NCI-H1092 treated with DMSO at 0.1 percent for 48 hours (cell line): Measurements from ENCODE around the gene TMEM131L.

Experiments
- DNase-seq: peaks from one replicate; lab custom pipeline; 2025; lab: John Stamatoyannopoulos, UW

Gene TMEM131L

DNA sequence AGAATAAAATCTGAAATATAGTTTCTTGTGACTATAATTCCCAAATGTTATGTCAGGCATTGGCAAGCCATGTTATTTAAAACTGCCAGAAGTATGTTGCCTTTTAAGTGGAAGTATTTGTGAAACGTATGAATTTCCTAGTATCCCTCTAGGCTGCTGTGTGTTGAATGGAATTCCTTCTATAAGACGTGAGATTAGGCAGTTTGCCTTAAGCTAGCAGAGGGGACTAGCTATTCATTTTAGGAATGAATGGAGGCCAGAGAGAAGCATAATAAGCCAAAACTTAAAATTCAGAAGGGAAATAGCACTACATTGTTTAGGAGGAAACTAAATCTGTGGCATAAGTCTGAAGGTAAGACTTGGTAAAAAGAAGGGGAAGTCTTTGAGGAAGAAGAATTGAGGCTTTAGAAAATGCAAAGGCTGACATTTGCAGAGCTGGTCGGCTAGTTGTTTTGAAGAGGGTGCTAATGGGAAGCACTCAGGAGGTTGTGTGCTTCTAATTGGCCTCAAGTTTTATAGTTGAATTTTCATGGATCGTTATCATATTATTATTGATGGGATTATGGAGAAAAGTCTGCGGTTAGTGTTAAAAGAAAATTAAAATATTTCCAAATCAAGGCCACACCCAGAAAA is 57.1 kb downstream of the TMEM131L start:
- DNase-seq: no peak

DNA sequence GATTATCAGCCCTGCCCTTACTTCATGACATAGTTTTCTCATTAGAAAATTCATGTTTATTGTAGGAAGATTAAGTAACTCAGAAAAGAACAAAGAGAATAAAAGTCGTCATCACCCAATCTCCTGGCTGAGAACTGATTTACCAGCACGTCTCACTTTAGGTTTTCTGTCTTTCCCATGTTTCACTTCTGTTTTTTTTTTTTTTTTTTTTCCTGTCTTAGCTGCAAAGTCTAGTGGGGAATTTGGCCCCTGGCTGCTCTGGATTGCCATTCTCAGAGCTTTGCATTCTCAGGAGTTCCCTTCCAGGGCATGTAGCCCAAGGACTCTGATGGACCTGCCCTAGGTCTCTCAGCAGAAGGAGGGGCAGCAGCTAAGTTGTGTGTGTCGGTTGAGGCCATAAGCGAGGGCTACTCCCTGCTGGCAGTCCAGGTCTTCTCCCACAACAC is 57.8 kb downstream of the TMEM131L start:
- DNase-seq: no peak

DNA sequence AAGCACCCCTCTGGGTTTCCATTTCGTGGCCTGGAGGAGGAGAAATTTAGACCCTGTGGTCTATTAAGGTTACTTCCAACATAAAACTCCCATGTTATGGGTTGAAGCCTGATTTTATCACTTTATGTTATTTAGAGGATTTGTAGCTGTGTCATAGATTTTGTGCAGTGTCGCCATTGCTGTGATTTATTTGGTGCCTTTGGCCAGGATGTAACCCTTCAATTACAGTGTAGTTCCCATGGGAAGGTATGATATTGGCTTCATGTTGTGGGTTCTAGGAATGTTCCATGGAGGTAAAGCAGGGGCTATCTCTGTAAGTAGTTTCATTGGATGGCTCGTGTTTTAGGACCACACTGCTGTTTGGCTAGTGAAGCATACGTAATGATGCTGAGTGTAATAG is 58.5 kb downstream of the TMEM131L start:
- no peak for DNase-seq

DNA sequence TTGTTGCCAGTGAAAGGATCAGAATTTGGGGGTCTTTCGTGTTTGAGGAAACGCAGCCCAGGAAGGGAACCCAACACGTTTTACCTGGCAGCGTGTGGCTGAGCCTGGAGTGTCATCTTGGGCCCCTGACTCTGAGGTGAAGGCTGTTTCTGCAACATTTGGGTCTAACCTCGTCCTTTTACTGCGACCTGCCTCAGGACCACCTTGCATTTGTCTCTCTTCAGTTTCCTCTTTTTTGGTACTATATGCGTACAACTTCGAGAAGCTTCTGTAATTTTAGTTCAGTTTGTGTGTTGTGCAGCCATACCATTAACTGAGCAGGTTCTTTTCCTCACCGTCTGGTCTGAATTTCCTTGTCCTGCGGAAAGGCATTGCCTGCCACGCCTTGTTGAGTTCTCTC is 61.5 kb downstream of the TMEM131L start:
- no peak for DNase-seq

DNA sequence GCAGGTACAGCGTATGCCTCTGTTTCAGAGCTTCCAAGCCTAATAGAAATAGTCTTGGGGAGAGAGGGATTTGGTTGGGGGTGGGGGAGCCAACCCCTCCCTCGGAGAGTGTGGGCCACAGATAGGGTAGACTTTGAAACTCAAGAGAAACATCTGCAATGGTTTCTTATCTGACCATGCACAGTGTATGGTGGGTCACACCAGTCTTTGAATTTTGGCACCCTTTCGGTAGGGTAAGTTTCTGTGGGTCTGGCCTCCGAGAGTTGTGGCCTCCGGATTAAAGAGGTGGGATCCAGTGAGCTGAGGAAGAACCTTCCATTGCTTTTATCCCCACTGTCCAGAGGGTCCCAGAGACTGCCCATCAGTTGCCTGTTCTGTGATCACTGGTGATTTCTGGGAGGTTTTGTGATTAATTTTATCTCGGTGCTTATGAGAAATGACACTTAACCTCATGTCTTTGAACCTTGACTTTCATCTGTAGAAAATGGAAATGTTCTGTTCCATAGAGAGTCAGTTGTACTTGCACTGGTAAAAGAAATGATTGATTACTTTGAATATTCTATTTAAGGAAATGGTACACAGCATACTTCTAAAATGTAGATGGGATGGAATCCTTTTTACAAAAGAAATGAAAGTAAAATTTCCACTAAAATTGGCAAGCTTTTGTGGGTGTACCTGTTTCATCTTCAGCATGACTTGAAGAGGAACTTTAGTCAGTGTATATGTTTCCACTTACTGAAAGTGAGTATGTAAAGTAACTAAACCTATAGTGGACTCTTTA is 62.7 kb downstream of the TMEM131L start:
- no peak for DNase-seq

DNA sequence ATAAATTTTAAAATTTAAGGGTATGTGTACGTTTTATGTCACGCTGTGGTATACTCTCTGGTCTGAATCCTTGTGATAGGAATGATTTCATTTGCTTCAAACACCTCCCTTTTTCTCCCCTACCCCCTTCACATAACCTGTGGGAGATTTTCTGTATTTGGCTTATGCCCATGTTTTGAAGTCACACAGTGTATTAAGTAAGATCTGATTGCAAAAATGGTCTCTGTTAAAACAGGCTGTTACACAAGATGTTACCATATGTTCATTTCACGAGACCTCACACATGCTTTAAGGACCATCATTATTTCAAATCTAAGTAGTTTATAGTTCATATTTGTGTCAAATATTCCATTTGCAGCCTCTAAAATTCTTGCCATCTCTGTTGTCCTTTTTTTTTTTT is 63.5 kb downstream of the TMEM131L start:
- DNase-seq: no peak

DNA sequence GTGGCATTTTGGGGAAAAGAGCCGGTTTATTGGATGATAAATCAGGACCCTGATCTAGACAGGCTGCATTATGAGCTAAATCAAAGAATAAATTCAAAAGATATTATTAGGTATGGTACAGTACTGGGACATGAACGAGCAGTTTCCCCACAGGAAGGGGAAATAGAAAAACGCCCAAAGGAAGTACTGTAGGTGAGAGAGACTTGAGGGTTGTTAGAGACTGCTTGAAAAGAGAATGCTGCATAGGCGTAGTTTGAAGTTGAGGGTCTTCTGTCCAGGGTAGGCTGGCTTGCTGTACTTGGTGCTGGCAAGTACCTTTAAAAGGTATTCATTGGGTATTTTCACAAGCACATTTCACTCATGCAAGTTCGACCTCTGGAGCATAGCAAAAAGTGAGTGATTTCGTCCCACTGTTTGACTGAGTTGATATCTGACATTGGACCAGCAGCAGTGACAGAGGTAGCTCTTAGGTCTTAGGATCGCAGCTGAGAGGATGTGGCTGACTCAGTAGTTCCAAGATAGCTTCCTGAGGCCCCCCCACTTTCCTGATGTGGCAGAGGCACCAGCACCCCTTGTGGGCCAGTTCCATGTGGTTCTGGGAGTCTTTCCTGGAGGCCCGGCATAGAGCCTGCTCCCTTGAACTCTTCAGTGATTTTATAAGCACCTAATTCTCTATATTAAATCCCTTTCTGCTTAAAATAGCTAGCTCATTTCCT is 64.3 kb downstream of the TMEM131L start:
- no peak for DNase-seq

DNA sequence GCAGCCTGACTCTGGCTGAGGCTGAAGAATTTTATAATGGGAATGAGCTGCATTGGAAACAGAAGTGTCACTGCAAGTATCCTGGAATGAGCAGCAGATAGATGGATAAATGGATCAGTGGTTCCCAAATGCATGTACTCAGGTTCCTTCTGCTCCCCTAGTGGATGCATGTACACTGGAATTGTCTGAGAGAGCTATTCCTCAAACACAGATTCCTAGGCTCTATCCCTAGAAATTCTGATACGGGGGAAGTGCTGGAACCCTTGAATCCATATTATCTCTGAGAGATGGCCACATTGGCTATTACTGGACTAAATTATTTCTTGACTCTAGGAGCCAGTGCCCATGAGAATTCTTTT is 64.8 kb downstream of the TMEM131L start:
- no peak for DNase-seq

DNA sequence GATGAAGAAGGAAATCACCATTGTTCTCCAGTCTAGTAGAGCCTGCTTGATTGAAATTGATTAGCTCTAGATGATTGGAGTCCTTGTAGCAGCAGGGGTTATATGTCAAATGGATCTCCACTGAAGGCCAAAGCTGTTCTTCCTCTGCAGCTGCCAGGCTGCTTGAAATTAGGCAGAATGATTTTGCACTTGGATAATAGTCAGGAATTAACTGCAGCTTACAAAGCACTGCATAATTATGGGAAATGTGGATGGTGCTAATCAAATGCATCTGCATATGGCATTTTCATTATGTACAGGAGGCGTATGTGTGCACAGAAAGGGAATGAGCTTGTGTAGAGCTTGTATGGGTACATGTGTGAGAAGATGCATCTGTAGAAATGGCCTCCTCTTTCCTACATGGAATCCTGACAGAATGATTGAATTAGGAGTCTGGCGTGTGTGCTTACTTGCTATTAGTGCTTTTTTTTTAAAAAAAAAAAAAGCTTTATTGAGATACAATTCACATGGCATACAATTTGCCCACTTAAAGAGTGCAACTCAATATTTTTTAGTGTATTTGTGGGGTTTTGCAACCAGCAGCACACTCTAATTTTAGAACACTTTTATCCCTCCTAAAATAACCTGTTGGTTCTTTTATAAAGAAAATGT is 65.9 kb downstream of the TMEM131L start:
- no peak for DNase-seq

DNA sequence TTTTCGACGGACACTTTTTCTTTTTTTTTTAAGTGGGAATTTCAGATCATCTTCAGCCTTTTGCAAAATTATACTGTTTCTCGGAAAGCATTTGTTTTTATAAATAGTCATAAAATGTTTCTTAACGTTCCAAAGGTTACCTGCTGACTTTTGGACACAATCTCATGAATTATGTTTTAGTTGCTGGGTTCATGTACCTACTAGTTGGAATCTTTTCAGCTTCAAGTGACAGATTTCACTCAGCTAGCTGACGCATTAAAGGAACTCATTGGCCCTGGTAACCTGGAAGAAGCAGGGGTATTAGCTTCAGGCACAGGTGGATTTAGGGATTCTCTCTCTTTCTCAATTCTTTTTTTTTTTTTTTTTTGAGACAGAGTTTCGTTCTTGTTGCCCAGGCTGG is 66.5 kb downstream of the TMEM131L start:
- no peak for DNase-seq

DNA sequence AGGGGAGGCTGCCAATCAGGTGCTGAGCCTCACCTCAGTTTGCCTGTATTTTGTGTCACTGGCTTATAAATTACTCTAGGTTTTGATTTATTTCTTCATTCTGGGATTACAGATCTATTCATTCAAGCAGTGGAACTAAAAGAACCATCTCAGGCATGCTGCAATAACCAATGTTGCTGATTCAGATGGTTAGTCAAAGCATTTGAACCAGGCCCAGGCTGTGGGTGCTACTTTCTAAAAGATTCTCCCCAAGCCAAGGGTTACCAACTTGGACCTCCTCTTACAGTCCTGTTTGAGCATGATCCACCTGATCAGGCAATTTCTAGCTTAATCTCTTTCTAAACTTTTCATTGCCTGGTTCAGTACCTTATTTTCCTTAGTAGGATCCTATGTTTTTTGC is 67.2 kb downstream of the TMEM131L start:
- no peak for DNase-seq

DNA sequence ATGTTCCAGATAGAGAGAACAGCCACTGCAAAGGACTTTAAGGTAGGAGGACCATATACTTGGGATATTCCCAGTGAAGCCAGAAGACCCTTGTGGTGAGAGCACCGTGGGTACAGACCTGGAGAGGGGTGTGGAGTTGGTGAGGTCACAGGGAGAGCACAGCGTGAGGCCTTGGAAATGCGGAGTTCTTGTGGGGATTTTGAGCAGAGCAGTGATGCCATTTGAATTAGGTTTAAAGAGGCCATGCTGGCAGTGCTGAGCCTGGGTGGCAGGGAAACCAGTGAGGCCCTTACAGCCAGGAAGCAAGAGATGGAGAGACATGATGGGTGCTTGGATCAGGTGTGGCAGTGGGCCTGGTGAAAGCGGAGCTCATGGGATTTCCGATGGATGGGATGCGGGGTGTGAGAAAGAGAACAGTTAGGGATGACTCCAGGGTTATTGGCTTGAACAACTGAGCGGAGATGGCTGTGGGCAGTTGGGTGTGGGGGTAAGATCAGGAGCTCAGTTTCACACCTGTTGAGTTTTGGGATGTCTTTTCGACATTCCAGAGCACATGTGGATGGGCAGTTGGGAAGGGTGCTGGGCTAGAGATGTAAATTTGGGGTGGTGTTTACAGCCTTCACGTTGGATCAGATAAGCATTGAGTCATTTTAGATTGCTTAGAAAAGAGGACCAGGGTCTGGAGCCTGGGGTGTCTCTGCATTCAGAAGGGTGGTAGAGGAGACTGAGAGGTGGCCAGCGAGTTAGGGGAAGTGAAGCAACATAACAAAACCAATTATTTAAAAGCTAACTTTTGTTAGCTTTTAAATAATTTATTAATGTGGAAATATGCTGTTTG is 68.9 kb downstream of the TMEM131L start:
- no peak for DNase-seq

DNA sequence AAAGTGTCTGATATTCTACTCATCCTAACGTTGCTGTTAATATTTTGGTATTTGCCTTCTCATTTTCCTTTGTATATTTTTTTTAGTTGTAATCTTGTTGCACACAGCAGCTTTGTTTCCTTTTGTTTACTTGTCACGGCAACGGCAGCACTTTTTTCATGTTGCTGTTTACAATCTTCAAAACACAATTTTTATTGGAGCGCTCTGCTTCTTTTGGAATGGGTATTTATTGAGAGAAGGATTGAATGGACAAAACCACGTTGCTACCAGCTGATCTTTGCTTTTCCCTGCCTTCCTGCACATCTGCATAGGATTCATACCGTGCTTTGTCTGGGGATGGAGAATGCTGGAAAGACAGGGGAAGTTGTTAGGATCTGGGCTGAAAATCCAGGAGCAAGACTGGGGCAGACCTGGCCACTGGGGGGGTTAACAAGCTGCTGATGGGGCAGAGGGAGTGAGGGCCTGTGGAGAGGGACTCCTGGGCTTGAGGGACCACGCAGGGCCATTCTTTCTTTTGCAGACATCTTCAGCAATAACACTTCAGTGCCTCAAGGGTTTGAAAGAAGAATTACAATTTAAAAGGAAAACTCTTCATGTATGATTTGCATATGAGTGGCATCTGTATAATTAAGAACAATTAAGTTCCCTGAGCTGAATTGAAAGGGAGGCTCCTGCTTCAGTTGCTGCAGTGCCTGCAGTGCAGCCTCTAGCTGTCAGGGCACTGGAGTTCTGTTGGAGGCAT is 69.8 kb downstream of the TMEM131L start:
- DNase-seq: no peak

DNA sequence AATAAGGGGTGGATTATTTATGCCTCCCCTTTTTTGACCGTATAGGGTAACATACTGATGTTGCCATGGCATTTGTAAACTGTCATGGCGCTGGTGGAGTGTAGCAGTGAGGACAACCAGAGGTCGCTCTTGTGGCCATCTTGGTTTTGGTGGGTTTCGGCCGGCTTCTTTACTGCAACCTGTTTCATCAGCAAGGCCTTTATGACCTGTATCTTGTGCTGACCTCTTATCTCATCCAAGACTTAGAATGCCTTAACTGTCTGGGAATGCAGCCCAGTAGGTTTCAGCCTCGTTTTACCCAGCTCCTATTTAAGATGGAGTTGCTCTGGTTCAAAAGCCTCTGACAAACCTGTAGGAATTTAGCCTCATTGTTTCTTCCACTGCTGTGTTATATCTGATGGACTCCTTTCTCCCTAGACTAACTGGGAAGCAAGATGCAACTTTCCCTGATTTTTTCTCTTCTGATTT is 71.4 kb downstream of the TMEM131L start:
- no peak for DNase-seq

DNA sequence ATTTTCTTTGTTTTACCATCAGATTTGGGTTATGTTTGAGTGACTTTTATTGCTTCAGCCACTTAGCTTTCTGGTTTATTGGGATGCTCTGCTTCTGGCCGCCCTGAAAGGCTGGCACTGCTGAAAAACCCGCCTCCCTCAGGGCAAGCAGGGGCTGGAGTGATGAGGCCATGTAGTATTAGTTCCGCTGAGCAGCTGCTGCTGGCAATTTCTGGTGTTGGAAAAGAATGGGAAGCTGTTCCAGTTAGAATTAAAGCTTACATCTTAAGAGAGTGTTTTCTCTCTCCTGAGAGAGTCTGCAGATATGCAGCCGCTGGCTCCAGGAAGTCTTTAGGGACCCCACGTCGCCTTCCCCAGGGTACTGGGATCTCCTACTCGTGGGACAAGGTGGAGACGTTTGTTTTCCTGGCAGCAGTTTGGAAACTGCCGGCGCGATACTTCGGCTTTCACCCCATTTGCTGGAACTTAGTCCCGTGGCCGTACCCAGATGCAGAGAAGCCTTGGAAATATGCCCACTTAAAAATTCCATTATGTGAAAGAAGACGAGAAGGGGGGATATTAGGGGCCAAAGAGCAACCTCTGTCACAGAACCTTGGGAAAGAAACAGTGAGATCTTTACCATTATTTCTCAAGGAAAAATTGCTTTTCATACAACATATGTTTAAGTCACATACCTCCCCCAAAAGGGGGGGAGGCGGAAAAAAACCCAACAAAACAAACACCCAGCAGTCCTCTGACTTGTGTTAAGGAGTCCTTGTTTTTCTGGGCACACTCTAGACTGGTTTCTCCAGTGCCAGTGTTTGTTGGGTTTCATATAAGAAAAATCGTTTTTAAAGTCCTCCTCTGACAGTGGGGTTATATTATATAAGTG is 72.6 kb downstream of the TMEM131L start:
- DNase-seq: no peak

DNA sequence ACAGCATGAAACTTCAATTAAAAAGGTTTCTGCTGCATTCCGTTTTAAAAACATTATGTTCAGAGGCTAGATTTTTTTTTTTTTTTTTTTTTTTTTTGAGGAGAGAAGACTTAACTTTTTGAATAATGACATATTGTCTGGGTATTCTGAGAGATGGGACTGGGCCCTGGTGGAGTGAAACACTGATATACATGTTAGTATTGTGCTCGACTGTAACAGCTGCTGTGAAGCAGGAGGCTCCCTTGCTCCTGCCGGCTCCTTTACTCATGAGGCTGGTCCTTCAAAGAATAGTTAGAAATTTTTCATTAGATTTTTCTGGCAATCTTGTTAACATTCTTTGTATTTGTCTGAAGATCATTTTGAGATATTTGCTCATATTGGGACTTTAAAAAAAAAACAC is 73.3 kb downstream of the TMEM131L start:
- no peak for DNase-seq

DNA sequence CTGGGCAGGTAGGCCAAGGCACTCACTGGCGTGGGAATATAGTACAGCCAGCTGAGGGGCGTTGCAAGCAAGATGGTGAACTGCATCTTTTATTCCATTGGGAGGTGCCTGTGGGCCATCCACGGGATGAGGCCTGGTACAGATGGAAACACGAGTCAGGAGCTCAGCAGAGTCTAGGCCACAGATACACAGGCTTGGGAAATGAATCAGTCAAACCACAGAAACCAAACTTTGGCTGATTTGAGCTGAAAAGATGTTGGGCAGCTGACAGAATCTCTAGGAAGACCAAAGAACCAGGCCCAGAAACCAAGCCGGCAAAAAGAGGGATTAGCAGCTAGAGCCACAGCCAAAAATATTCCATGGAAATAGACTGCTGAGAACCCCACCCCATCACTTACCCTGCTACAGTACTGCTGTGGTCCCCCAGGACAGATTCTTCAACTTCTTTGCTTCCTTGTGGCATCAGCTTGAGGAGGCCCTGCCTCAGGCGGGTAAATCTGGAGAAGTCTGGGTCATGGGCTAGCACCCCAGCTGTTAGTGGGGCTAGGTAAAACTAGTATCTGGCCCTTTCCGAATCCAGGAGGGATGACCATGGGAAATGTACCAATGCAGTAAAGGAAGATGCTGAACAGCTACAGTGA is 75.4 kb downstream of the TMEM131L start:
- no peak for DNase-seq

DNA sequence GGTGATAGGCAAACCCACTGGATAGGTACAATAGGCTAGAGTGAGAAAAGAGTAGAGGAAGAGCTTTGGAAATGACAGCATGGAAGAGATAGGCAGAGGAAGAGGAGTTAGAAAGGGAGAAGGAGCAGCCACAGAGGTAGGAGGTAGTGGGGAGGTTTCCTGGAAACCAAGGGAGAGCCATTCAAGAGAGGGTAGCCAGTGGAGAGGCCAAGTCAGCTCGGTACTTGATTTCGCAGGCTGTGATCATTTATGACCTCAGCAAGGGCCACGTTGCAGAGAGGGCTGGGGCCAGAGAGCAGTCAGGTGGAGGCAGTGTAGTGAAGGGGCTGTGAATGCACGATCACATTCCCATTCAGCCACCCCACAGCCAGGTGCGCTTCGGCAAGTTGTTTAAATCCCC is 76.0 kb downstream of the TMEM131L start:
- DNase-seq: no peak

DNA sequence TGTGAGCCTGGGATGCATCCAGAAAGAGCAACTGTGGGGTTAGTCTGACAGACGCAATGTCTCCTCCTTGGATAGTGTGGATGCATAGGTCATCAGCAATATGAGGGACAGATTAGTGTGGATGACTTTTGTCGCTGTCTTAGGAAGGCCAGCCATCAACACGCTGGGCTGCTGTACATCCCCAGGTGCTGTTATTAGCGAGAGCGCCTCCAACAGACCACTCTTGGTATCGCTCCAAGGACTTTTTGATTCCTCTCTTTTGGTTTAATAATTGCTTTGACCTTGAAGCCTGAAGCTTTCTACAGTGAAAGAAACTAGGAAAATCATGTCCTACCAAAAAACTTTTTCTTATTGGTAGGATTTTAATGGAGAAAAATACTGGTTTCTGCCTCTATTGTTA is 76.7 kb downstream of the TMEM131L start:
- DNase-seq: no peak
